ENCODE results near the gene ARSG. TPM values are rescaled to one million over a fixed set of nuclear protein-coding genes. Genes with fewer than 3 reads are reported as not detected.

The ARSG gene
- total and polyA plus RNA-seq, 4 donors, result 1.5 to 5.4 (median 2.3) TPM

GRCh38 chr17:68324114-68324513 lies 32.8 kb downstream of the ARSG start:
- Histone ChIP-seq H3K4me1 (ENCODE audit: control insufficient read depth in 4 of 4, insufficient read depth in 4 of 4, low read length in 3 of 4) (no peaks in the 10 kb centered on the region), H3K4me3 (ENCODE audit: low read depth in 1 of 3, low read length in 3 of 3) (no peak overlapping the region), H3K9ac (ENCODE audit: low read depth in 1 of 2, low read length in 2 of 2) (no peak overlapping the region), H3K27me3 (ENCODE audit: control insufficient read depth in 4 of 4, insufficient read depth in 4 of 4, low read length in 3 of 4) (no peaks in the 10 kb centered on the region), H3K9me3 (ENCODE audit: control insufficient read depth in 4 of 4, low read length in 3 of 4) (no peaks in the 10 kb centered on the region), H3K36me3 (ENCODE audit: control insufficient read depth in 4 of 4, insufficient read depth in 3 of 4, low read depth in 1 of 4, low read length in 3 of 4) (no peaks in the 10 kb centered on the region), H3K27ac (ENCODE audit: low read depth in 1 of 2, low read length in 2 of 2) (no peak overlapping the region)
- TF ChIP-seq NR2F2 (IDR thresholded peaks at IDR 0.05) (no peak), EGR1 (IDR thresholded peaks at IDR 0.05; ENCODE audit: low read depth in 2 of 2) (no peak), HNF4A (conservative IDR thresholded peaks at IDR 0.05) (no peak), JUND (IDR thresholded peaks at IDR 0.05) (no peak), REST (IDR thresholded peaks at IDR 0.05) (no peak), SP1 (IDR thresholded peaks at IDR 0.05) (no peak), GABPA (IDR thresholded peaks at IDR 0.05 in 1 of 2, conservative IDR thresholded peaks at IDR 0.05 in 1 of 2) (no peak), RAD21 (IDR thresholded peaks at IDR 0.05) (no peak), RXRA (IDR thresholded peaks at IDR 0.05) (no peak), HNF4G (IDR thresholded peaks at IDR 0.05) (no peak), YY1 (IDR thresholded peaks at IDR 0.05) (no peak), TAF1 (conservative IDR thresholded peaks at IDR 0.05) (no peak), FOXA2 (IDR thresholded peaks at IDR 0.05) (no peak), ATF3 (IDR thresholded peaks at IDR 0.05) (no peak), CTCF (IDR thresholded peaks at IDR 0.05; ENCODE audit: low read depth, low read length, missing input control) (no peak), FOXA1 (IDR thresholded peaks at IDR 0.05) (no peak)
- TF ChIP-seq, protein P1, sequence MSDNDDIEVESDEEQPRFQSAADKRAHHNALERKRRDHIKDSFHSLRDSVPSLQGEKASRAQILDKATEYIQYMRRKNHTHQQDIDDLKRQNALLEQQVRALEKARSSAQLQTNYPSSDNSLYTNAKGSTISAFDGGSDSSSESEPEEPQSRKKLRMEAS (IDR thresholded peaks at IDR 0.05), result no peak
- TF ChIP-seq, protein P2, sequence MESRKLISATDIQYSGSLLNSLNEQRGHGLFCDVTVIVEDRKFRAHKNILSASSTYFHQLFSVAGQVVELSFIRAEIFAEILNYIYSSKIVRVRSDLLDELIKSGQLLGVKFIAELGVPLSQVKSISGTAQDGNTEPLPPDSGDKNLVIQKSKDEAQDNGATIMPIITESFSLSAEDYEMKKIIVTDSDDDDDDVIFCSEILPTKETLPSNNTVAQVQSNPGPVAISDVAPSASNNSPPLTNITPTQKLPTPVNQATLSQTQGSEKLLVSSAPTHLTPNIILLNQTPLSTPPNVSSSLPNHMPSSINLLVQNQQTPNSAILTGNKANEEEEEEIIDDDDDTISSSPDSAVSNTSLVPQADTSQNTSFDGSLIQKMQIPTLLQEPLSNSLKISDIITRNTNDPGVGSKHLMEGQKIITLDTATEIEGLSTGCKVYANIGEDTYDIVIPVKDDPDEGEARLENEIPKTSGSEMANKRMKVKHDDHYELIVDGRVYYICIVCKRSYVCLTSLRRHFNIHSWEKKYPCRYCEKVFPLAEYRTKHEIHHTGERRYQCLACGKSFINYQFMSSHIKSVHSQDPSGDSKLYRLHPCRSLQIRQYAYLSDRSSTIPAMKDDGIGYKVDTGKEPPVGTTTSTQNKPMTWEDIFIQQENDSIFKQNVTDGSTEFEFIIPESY (IDR thresholded peaks at IDR 0.05), result no peak
- no peak for DNase-seq (ENCODE audit: low spot score)
- WGBS, result 90% methylated on average over 10 of the region's 10 CpGs
